ENCODE results near the gene HDDC2. TPM values are rescaled to one million over a fixed set of nuclear protein-coding genes. Genes with fewer than 3 reads are reported as not detected.

HDDC2 gene
- total and polyA plus RNA-seq, 11 donors: 70.2 to 170 (median 92.6) TPM

DNA sequence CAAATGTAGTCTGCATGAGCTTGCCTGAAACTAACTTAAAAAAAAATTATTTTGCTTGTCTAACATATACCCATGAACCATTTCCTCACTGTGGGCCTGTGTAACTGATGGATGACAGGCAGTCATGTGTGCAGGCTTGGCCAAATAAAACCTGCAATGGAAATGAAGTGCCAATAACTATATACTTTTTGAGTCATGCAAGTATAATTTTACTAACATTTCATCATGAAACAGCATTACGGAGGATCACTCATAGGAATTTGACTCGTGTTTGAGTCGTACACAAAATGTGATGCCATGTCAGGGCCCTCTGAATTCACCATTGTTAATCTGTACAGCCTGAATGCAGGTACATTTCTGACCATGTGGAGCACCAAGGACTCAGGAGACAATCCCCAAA, 46.6 kb downstream of the HDDC2 start:
- no peaks in the 10 kb centered on the region for H3K27me3 ChIP-seq
- H3K4me3 ChIP-seq: no peak overlapping the region
- no peak overlapping the region for H3K27ac ChIP-seq
- WGBS, 4 donors: 61 to 77% (median 76%) methylated on average over 3 of the region's 3 CpGs
- H3K9me3 ChIP-seq: no peaks in the 10 kb centered on the region
- TF ChIP-seq POLR2A (IDR thresholded peaks at IDR 0.05): no peak
- no peak for ATAC-seq
- peaks cover 0 to 7% (median 0%) of the 10 kb centered on the region in 12 donors for H3K4me1 ChIP-seq
- peaks cover 0 to 5% (median 0%) of the 10 kb centered on the region in 9 donors for H3K36me3 ChIP-seq
- intact Hi-C loops (cut with DNase I): no loop called here
- no peak for DNase-seq

GRCh38 chr6:125254321-125254720, 47.4 kb downstream of the HDDC2 start:
- no peak overlapping the region for H3K4me3 ChIP-seq
- WGBS, 4 donors: 93 to 99% (median 96%) methylated on average over 3 of the region's 3 CpGs
- DNase-seq: no peak
- peaks cover 0 to 7% (median 0%) of the 10 kb centered on the region in 12 donors for H3K4me1 ChIP-seq
- H3K27me3 ChIP-seq: no peaks in the 10 kb centered on the region
- no peaks in the 10 kb centered on the region for H3K9me3 ChIP-seq
- intact Hi-C loops (cut with DNase I): no loop called here
- H3K36me3 ChIP-seq: peaks cover 0 to 5% (median 0%) of the 10 kb centered on the region in 9 donors
- ATAC-seq: no peak
- H3K27ac ChIP-seq: no peak overlapping the region
- TF ChIP-seq POLR2A (IDR thresholded peaks at IDR 0.05) (no peak), CTCF (IDR thresholded peaks at IDR 0.05) (no peak)

- intact Hi-C loops (cut with DNase I): no loop called here
- no peak for DNase-seq
- no peak for TF ChIP-seq POLR2A (IDR thresholded peaks at IDR 0.05)
- Histone ChIP-seq H3K4me1 (peaks cover 0 to 7% (median 0%) of the 10 kb centered on the region in 12 donors), H3K27ac (no peak overlapping the region), H3K9me3 (no peaks in the 10 kb centered on the region), H3K4me3 (no peak overlapping the region), H3K36me3 (peaks cover 0 to 7% (median 0%) of the 10 kb centered on the region in 9 donors), H3K27me3 (no peaks in the 10 kb centered on the region)
- ATAC-seq: no peak
- 96 to 99% (median 98%) methylated on average over 2 of the region's 2 CpGs for WGBS, 4 donors
These were observed 47.9 kb downstream of the HDDC2 start for GRCh38 chr6:125253881-125254280.

DNA sequence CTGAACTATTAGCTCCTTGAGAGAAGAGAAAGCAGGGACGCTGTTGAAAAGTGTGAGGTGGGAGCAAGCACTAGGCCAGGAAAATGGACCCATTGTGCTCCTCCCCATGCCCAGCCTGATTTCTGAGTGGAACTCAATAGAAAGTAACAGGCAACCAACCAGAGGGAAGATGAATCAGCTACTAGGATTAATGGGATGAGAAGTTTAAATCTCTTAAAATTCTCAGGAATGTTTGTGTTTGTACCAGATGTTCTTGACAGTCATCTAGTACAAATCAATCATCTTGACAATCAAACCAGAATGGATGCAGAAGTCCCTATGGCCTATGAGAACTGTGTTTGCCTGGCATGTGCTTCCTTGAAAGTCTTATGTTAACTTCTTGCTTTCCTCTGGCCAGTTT, 48.9 kb downstream of the HDDC2 start:
- intact Hi-C loops (cut with DNase I): no loop called here
- ATAC-seq (no peak), DNase-seq (no peak)
- H3K27me3 ChIP-seq: no peaks in the 10 kb centered on the region
- H3K4me1 ChIP-seq: peaks cover 0 to 7% (median 0%) of the 10 kb centered on the region in 12 donors
- H3K4me3 ChIP-seq: no peak overlapping the region
- TF ChIP-seq CTCF (IDR thresholded peaks at IDR 0.05): no peak
- TF ChIP-seq POLR2A (IDR thresholded peaks at IDR 0.05): no peak
- 93 to 100% (median 95%) methylated on average over 1 of the region's 1 CpG for WGBS, 4 donors
- no peak overlapping the region for H3K27ac ChIP-seq
- H3K36me3 ChIP-seq: peaks cover 0 to 4% (median 0%) of the 10 kb centered on the region in 9 donors
- H3K9me3 ChIP-seq: no peaks in the 10 kb centered on the region

- no peaks in the 10 kb centered on the region for H3K27me3 ChIP-seq
- intact Hi-C loops (cut with DNase I): no loop called here
- H3K27ac ChIP-seq: no peak overlapping the region
- ATAC-seq (no peak), DNase-seq (no peak)
- peaks cover 0 to 4% (median 0%) of the 10 kb centered on the region in 9 donors for H3K36me3 ChIP-seq
- TF ChIP-seq CTCF (IDR thresholded peaks at IDR 0.05) (no peak), POLR2A (IDR thresholded peaks at IDR 0.05) (no peak)
- 45 to 54% (median 49%) methylated on average over 6 of the region's 6 CpGs for WGBS, 4 donors
- no peak overlapping the region for H3K4me3 ChIP-seq
- H3K9me3 ChIP-seq: no peaks in the 10 kb centered on the region
- H3K4me1 ChIP-seq: peaks cover 0 to 10% (median 3%) of the 10 kb centered on the region in 12 donors
These were observed 50.1 kb downstream of the HDDC2 start for GRCh38 chr6:125251516-125252220.

All from heart left ventricle (tissue), 16 donors.